Stomach (tissue), 4 donors: Measurements from ENCODE around the gene RBFOX2.

Experiments used
- CTCF ChIP-seq, 7 experiments: fragments of 450-650 bp in 4 of 7; fragments of 200-600 bp in 3 of 7; sonication (generic) in 3 of 7; IDR thresholded peaks; one replicate each; pipeline ENCODE4 v1.5.1; 2016 to 2019; ENCODE audit warnings: antibody characterized with exemption in 7 of 7, control low read depth in 2 of 7, mild to moderate bottlenecking in 1 of 7
- EP300 ChIP-seq: sonication (generic); formaldehyde crosslinking; IDR thresholded peaks from one replicate; pipeline ENCODE4 v1.6.1; 2017; ENCODE audit warnings: antibody characterized with exemption
- POLR2A ChIP-seq, 4 donors: fragments of 450-650 bp; IDR thresholded peaks; one replicate each; pipeline ENCODE4 v1.6.1; 2016; ENCODE audit warnings: antibody characterized with exemption in 4 of 4, control low read depth in 2 of 4, mild to moderate bottlenecking in 1 of 4, moderate library complexity in 1 of 4

GRCh38 chr22:35978889-35979288 lies 49.7 kb downstream of the RBFOX2 start:
- TF ChIP-seq CTCF (IDR thresholded peaks at IDR 0.05) (no peak), EP300 (no peak), POLR2A (IDR thresholded peaks at IDR 0.05) (no peak)
